OCI-M1 (cell line): ENCODE results near the gene GIGYF2.
A peak's percentile ranks its signal among the peaks of the same experiment; 100 is the strongest.

Experiments used
- DNase-seq: peaks from one replicate; lab custom pipeline; 2025; lab: John Stamatoyannopoulos, UW

Gene GIGYF2

GRCh38 chr2:232879618-232880494 lies 182.7 kb downstream of the GIGYF2 start:
- no peak for DNase-seq

- no peak for DNase-seq
Observed at GRCh38 chr2:232880764-232881351, 183.7 kb downstream of the GIGYF2 start.

- no peak for DNase-seq
Observed at GRCh38 chr2:232882085-232882484, 185.0 kb downstream of the GIGYF2 start.

GRCh38 chr2:232882505-232883115 lies 185.5 kb downstream of the GIGYF2 start:
- no peak for DNase-seq

DNA sequence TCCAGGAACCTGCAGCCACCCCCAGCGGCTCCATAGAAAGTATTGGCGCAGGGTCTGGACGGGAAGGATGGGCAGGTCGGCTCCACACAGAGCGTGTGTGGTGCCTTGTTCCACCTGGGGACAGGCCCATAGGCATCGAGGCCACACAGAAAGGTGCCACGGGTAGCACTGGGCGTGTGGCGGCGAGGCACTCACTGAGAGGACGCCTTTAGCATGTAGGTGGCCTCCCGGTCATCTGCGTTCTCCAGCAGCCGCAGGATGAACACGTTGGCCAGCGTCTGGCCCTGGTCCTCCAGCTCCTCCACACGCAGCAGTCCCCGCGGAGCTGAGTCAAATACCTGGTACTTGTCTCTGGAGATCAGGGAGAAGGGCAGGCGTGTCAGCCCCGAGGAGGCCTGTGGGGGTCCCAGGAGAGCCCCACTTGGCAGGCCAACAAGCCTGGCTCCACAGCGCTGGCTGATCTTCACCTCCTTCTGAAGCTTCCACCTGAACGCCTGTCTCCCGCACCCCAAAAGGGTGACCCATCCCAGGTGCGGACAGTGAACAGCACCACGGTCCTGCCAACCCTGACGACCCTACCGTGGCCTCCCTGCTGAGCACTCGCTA lies 186.1 kb downstream of the GIGYF2 start:
- DNase-seq: no peak

- DNase-seq: no peak
Observed at GRCh38 chr2:232884001-232884421, 186.9 kb downstream of the GIGYF2 start.

GRCh38 chr2:232884549-232885263 lies 187.6 kb downstream of the GIGYF2 start:
- DNase-seq: no peak

DNA sequence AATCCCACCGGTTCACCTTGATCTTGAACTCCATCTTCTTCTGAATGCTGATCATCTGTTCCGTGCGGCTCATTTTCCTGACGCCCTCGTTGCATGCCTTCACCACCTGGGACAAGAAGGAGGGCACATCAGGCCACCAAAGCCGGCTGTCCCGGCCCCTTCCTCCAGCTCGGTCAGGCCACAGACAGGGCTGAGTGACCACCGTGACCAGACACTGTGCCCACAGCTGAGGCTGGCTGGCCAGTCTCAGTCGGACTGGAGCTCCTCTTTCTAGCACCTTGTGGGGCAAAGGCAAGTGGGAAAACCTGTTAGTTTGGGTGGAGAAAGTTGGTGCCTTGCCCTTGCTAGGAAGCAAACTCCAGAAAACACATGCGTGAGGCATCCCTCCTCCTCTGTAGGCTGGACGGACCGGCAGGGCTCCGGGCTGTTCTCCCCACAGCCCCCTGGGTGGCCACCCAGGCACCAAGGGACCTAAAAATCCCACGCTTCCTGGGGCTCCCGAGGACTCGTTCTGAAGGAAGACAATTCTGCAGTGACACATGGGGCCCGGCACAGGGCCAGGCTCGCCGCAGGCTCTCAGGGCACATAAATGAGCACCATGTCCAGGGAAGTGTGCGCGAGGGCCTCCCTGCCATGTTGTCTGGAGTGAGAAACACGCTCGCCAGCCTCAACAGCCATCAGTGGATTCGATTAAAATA lies 188.3 kb downstream of the GIGYF2 start:
- DNase-seq: no peak

GRCh38 chr2:232886176-232886575 lies 189.0 kb downstream of the GIGYF2 start:
- no peak for DNase-seq

DNA sequence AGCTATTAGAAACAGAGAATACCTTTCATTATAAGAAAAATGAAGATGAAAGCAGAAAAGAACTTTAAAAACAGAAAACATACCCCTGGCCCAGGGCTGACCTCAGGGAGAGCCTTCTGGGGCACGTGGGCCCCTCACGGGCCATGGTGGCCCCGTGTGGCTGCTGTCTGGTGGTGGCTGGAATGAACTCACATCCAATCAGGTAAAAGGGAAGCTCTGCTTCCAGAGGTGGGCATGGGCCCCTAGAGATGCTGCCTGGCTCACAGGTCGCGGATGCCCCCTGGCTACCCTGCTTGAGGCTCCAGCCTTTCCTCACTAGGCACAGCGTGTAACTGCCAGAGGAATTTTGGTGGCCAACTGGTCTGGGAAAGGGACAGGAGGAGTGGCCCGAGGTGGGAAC lies 189.5 kb downstream of the GIGYF2 start:
- DNase-seq: no peak

DNA sequence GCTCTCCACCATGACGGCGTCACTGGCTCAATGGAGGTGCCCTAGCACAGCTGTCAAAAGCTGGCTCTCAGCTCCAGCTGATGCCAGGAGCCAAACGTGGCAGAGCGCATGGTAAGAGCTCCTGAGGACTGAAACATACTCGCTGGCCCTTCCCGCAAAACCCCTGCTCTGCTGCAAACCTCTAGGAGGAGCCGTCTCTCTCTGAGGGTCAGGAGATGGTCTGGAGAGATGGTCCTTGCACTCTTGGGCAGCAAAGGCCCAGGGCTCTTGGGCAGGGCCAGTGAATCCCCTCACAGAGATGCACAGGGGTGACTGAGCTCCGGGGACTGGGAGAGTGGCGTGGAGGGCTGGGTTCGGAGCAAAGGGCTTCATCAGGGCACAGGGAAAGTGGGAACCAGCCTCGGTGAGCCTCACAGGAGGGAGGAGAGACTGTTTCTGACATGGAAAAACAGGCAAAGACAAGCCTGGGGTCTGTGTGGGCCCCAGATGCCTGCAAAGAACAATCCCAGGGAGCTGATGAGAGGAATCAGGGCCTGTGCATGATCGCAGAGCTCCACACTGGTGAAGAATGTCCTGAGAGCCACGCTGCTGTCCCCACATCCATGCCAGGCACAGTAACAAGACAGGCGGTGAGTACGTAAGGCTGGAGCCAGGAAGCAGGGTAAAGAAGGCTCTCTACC lies 190.2 kb downstream of the GIGYF2 start:
- DNase-seq: no peak

DNA sequence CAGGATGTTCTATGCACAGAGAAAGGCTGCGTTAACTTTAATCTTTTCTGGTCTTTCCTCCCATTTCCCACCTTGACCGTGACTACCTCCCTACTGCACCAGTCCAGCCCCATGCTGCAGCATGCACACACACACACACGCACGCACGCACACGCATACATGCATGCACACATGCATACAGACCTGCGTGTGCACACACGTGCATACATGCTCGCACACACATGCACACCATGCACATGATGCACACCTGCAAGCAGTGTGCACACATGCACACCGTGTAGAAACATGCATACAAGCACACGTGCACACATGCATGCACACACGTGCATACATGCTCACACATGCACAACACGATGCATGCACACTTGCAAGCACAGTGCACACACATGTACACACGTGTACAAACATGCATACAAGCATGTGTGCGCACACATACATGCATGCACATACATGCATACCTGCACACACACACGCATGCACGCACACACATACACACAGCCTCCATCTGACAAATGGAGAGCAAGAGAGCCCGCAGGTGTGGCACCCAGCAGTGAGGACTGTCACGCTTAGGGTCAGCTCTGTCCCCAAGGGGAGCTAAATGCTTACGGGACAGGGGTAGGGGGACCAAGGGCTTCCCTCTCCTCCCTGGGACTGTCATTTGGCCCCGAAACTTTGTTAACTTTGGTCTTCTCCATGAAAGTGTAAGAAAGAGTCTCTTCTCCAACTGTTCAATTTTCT lies 191.1 kb downstream of the GIGYF2 start:
- DNase-seq: no peak

DNA sequence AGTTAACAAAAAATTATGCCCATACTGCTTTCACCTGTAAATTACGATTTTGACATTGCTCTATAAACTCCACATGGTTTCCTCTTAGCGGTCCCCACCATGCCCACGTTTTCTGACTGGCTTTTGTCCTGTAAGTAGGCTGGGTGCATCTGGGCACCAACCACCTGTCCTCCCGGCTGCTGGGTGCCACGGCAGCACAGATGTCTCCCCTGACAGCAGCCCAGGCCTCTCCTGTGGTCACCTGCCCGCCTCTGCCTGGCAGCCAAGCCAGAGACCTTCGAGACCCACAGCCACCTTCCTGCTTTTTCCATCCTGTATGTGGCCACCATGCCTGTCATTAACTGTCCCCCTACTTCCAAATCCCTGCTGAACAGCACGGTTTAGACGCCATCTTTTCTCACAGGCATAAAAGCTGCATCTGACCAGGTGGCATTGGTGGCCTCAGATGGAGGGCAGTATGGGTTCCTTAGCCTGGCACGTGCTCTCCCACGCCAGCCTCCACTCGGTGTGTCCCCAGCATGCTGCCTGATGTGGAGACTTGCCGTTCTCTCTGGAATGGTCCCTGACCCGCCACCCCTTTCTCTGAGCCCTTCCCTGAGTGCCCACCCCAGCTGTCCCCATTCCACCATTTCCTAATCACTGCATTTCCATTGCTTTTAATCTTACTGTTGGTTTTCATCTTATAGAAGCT lies 191.9 kb downstream of the GIGYF2 start:
- no peak for DNase-seq

DNA sequence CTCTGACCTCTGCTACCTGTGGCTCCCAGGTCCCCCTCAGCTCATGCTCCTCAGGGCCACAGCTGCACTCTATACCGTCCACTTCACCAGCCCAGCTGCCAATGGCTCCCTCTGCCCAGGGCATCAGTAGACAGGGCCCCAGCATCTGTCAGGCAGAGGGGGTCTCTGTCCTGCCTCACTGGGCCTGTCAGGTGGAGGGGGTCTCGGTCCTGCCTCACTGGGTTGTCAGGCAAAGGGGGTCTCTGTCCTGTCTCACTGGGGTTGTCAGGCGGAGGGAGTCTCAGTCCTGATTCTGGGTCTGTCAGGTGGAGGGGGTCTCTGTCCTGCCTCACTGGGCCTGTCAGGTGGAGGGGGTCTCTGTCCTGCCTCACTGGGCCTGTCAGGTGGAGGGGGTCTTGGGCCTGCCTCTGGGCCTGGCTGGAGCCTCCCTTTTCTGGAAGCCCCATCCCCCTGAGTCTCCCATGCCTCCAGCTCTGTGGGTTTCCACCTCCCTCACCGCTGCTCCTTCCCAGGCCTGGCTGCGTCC lies 192.8 kb downstream of the GIGYF2 start:
- no peak for DNase-seq

DNA sequence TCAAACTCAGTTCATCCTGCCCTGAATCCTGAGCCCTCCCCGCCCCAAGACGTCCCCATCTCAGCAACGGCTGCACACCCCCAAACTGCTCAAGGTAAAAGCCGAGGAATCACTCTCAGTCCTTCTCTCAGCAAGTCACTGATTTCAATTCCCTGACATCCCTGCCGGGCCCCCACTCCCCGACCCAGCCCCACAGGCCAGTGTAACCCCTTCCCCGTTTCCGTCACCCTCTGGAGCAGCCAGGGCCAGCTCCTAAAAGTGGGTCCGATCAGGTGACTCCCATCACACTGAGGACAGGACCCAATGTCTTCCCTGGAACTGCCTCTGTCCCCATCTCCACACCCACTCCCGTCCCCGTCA lies 193.4 kb downstream of the GIGYF2 start:
- DNase-seq: no peak

- DNase-seq: peak; percentile 38
Observed at GRCh38 chr2:232890896-232891601, 193.9 kb downstream of the GIGYF2 start.

DNA sequence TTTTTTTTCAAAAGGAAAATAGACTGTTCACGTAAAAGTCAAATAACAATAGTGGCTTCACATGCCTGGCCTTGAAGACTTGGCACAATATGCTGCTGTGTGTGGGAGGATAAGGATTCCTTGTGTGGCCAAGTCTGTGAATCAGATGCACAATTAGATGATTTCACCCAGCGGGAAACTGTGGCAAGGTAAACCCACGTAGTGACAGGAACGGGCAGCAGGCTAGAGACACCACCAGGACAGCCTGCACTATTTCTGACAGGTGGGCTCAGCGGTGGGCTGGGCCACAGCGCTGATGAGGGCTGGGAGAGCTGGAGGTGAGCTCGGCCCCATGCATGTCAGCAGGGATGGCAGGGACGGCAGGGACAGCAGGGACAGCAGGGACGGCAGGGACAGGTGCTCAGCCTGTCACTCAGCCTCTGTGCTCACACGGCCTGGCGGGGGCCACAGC lies 194.5 kb downstream of the GIGYF2 start:
- DNase-seq: no peak

GRCh38 chr2:232892221-232892620 lies 195.1 kb downstream of the GIGYF2 start:
- DNase-seq: no peak

DNA sequence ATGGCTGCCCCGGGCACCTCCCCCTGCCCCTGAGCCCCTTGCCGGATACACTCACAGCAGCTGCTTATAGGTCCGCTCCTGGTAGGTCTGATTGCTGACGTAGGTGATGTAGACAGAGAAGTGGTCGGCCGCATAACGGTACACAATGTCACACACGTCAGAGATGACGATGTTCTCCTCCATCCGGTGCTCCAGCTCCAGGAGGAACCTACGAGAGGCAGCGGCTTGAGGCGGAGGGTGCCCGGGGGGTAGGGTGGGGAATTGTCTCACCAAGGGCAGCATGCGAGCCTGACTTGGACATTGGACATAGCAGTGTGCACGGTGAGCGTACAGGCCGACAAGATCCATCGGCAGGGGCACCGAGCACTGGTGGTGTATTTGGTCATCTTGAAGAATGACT lies 195.7 kb downstream of the GIGYF2 start:
- DNase-seq: no peak
